GM12892 (cell line): ENCODE measurements around the gene C2CD2L.
"Not testable (repeated sequence)": the region's sequence is repeated elsewhere in the genome, so short reads cannot be mapped to it uniquely, and the experiment has no call there.

Experiments
- POLR2A ChIP-seq: IDR thresholded peaks from 2 replicates; pipeline ENCODE4 v1.6.1; 2011; ENCODE audit warnings: low read depth, low read length, control low read depth
- TAF1 ChIP-seq: IDR thresholded peaks from 2 replicates; pipeline ENCODE4 v1.6.1; 2011; ENCODE audit warnings: low read depth, mild to moderate bottlenecking, control low read depth, low read length, borderline replicate concordance

GRCh38 chr11:119059128-119059527, 48.0 kb upstream of the C2CD2L start:
- not testable (repeated sequence) for TF ChIP-seq POLR2A, TAF1
